T-cell (primary cell): ENCODE measurements around the gene IRX1. TPM values are rescaled to one million over a fixed set of nuclear protein-coding genes. Genes with fewer than 3 reads are reported as not detected.

Experiments
- ATAC-seq, 4 experiments: fragments of 200-7000 bp in 3 of 4; fragments of 150-1000 bp in 1 of 4; cut with Tn5 transposase; replicated peaks in 1 of 4; 1 replicate in 3 of 4; 2 replicates in 1 of 4; pipeline ENCODE4 v1.10.0; 2021; ENCODE audit warnings: moderate library complexity in 3 of 4, mild to moderate bottlenecking in 2 of 4, moderate number of reproducible peaks in 1 of 4
- CTCF ChIA-PET, 2 donors: fragments of 300-600 bp; sonication (Branson Sonifier 250); formaldehyde crosslinking; loops; one replicate each; lab custom pipeline; 2022; ENCODE audit warnings: antibody characterized with exemption in 2 of 2; lab: Charles Lee
- POLR2A ChIA-PET, 2 donors: fragments of 300-600 bp; sonication (Branson Sonifier 250); formaldehyde crosslinking; loops; one replicate each; lab custom pipeline; 2022; ENCODE audit warnings: antibody characterized with exemption in 2 of 2; lab: Charles Lee
- DNase-seq, 35 experiments: peaks; one replicate each; pipeline versions ENCODE4 v3.0.0 to v3.0.0-alpha.2; 2013 to 2023
- H3K27ac ChIP-seq: one replicate; pipeline ENCODE4 v1.5.1; 2013; ENCODE audit warnings: low read length
- H3K27me3 ChIP-seq, 2 experiments: replicated peaks in 1 of 2; 1 replicate in 1 of 2; 2 replicates in 1 of 2; pipeline versions ENCODE4 v1.6.1 to v1.7.0; 2013; ENCODE audit warnings: low read length in 1 of 2, mixed read lengths in 1 of 2; ENCODE audit not compliant: control insufficient read depth in 2 of 2, insufficient read depth in 2 of 2; ENCODE audit errors: extremely low read depth in 1 of 2
- H3K36me3 ChIP-seq, 2 donors: 1 replicate in 1 of 2; 2 replicates in 1 of 2; pipeline versions ENCODE4 v1.6.1 to v1.7.0; 2013; ENCODE audit warnings: low read length in 1 of 2; ENCODE audit not compliant: control insufficient read depth in 2 of 2, insufficient read depth in 1 of 2; ENCODE audit errors: extremely low read depth in 1 of 2
- H3K4me1 ChIP-seq, 2 experiments: 1 replicate in 1 of 2; 2 replicates in 1 of 2; pipeline versions ENCODE4 v1.6.1 to v1.7.0; 2013; ENCODE audit warnings: low read length in 2 of 2, mixed read lengths in 1 of 2; ENCODE audit not compliant: insufficient read depth in 2 of 2, control insufficient read depth in 1 of 2; ENCODE audit errors: extremely low read depth in 1 of 2
- H3K4me3 ChIP-seq, 2 donors: 1 replicate in 1 of 2; 2 replicates in 1 of 2; pipeline versions ENCODE4 v1.5.1 to v1.7.0; 2013; ENCODE audit warnings: mild to moderate bottlenecking in 2 of 2, low read length in 1 of 2, moderate library complexity in 1 of 2; ENCODE audit not compliant: control insufficient read depth in 1 of 2; ENCODE audit errors: extremely low read depth in 1 of 2
- H3K9me3 ChIP-seq: 2 replicates; pipeline ENCODE4 v1.7.0; 2013
- H3K27ac Mint-ChIP-seq, 2 donors: one replicate each; pipeline ENCODE4 v1.8.0; 2020 to 2021; ENCODE audit warnings: mild to moderate bottlenecking in 2 of 2, mixed read lengths in 2 of 2
- H3K27me3 Mint-ChIP-seq, 2 donors: one replicate each; pipeline ENCODE4 v1.8.0; 2021 to 2022; ENCODE audit warnings: mixed read lengths in 2 of 2
- H3K36me3 Mint-ChIP-seq: one replicate; pipeline ENCODE4 v1.8.0; 2021; ENCODE audit warnings: mixed read lengths
- H3K4me1 Mint-ChIP-seq, 3 donors: one replicate each; pipeline ENCODE4 v1.8.0; 2020 to 2022; ENCODE audit warnings: mixed read lengths in 3 of 3, mild to moderate bottlenecking in 1 of 3
- H3K4me3 Mint-ChIP-seq, 3 donors: one replicate each; pipeline ENCODE4 v1.8.0; 2020 to 2022; ENCODE audit warnings: mild to moderate bottlenecking in 3 of 3, mixed read lengths in 3 of 3, moderate library complexity in 3 of 3
- H3K9me3 Mint-ChIP-seq, 3 donors: one replicate each; pipeline ENCODE4 v1.8.0; 2020 to 2022; ENCODE audit warnings: mixed read lengths in 3 of 3
- WGBS: methylation state at CpG from one replicate; pipeline ENCODE4 v1.1.5; 2013; ENCODE audit warnings: missing lambda C conversion rate; ENCODE audit not compliant: insufficient coverage; 5-methylcytosine and 5-hydroxymethylcytosine counted together
- total RNA-seq, 35 experiments: library from RNA in 6 of 35; stranded (reverse) in 6 of 35; fragments of 120-200 nt in 1 of 35; gene quantifications; one replicate each; pipeline versions ENCODE4 v1.2.1 to v1.2.4 and lab custom pipeline; 2013 to 2026

Gene IRX1
- total RNA-seq, 5 donors from 2014 or later (not counting 1 experiment from before 2014, with no cell fraction given): not detected

DNA sequence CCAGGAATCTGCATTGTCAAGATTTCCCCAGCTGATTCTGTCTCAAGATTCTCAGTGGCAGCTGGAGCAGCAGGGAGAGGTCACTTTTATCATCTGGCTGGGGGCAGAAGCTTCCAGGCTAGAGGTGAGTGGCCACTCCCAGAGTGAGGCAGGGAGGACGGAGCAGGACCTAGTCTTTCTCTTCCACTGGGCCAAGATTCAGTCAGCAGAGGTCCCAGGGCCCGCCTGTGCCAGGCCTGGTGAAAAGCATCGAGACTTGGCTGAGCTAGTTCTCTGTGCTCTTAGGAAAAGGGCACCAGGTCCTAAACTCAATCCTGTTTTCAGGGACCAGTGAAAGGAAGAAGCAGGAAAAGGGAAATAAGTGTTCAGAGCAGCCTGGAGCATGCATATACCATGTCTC is 46.6 kb downstream of the IRX1 start:
- POLR2A ChIA-PET: no interaction called here
- Histone ChIP-seq H3K9me3 (no peaks in the 10 kb centered on the region), H3K36me3 (no peaks in the 10 kb centered on the region), H3K4me1 (no peaks in the 10 kb centered on the region), H3K27me3 (no peaks in the 10 kb centered on the region), H3K27ac (no peak overlapping the region), H3K4me3 (no peak overlapping the region)
- Mint-ChIP-seq H3K4me1 (no peaks in the 10 kb centered on the region), H3K9me3 (peaks cover 5 to 12% (median 6%) of the 10 kb centered on the region in 3 donors), H3K27ac (no peak overlapping the region), H3K36me3 (no peaks in the 10 kb centered on the region), H3K4me3 (no peak overlapping the region), H3K27me3 (no peaks in the 10 kb centered on the region)
- no peak for ATAC-seq
- WGBS: 80% methylated on average over 2 of the region's 3 CpGs
- no peak for DNase-seq
- CTCF ChIA-PET: no interaction called here

GRCh38 chr5:3650320-3650719 is 54.7 kb downstream of the IRX1 start:
- ATAC-seq: no peak
- Histone ChIP-seq H3K4me1 (no peaks in the 10 kb centered on the region), H3K36me3 (no peaks in the 10 kb centered on the region), H3K27me3 (peaks cover 0 to 3% of the 10 kb centered on the region in 2 experiments), H3K9me3 (no peaks in the 10 kb centered on the region), H3K4me3 (no peak overlapping the region), H3K27ac (no peak overlapping the region)
- Mint-ChIP-seq H3K9me3 (peaks cover 2 to 9% (median 4%) of the 10 kb centered on the region in 3 donors), H3K4me3 (no peak overlapping the region), H3K27me3 (peaks cover 0 to 6% of the 10 kb centered on the region in 2 donors), H3K36me3 (no peaks in the 10 kb centered on the region), H3K27ac (no peak overlapping the region), H3K4me1 (no peaks in the 10 kb centered on the region)
- WGBS: no CpG with 5 or more reads among the region's 2 CpGs
- ChIA-PET POLR2A (no interaction called here), CTCF (no interaction called here)
- DNase-seq: no peak

- Histone ChIP-seq H3K36me3 (no peaks in the 10 kb centered on the region), H3K4me1 (no peaks in the 10 kb centered on the region), H3K27me3 (peaks cover 0 to 3% of the 10 kb centered on the region in 2 experiments), H3K9me3 (no peaks in the 10 kb centered on the region), H3K4me3 (no peak overlapping the region), H3K27ac (no peak overlapping the region)
- H3K27me3 Mint-ChIP-seq: peaks cover 0 to 6% of the 10 kb centered on the region in 2 donors
- 86% methylated on average over 7 of the region's 8 CpGs for WGBS
- CTCF ChIA-PET: no interaction called here
- no peak for ATAC-seq
- no peaks in the 10 kb centered on the region for H3K36me3 Mint-ChIP-seq
- H3K9me3 Mint-ChIP-seq: peaks cover 2 to 9% (median 4%) of the 10 kb centered on the region in 3 donors
- POLR2A ChIA-PET: no interaction called here
- no peak overlapping the region for H3K4me3 Mint-ChIP-seq
- H3K4me1 Mint-ChIP-seq: no peaks in the 10 kb centered on the region
- no peak overlapping the region for H3K27ac Mint-ChIP-seq
- DNase-seq: no peak
These were observed 55.2 kb downstream of the IRX1 start for GRCh38 chr5:3650868-3651267.
